Stimulated activated CD8-positive, alpha-beta memory T cell treated with anti-CD3 and anti-CD28 coated beads, Interleukin-7, amount 100 ng/mL, for 48 hours (primary cell): ENCODE measurements around the gene PAQR5.
"Not testable (repeated sequence)": the region's sequence is repeated elsewhere in the genome, so short reads cannot be mapped to it uniquely, and the experiment has no call there.

Experiments
- DNase-seq, 2 donors: peaks; one replicate each; pipeline ENCODE4 v3.0.0-alpha.2; 2020; ENCODE audit warnings: low read depth in 1 of 2; ENCODE audit errors: extremely low read depth in 1 of 2

The PAQR5 gene

DNA sequence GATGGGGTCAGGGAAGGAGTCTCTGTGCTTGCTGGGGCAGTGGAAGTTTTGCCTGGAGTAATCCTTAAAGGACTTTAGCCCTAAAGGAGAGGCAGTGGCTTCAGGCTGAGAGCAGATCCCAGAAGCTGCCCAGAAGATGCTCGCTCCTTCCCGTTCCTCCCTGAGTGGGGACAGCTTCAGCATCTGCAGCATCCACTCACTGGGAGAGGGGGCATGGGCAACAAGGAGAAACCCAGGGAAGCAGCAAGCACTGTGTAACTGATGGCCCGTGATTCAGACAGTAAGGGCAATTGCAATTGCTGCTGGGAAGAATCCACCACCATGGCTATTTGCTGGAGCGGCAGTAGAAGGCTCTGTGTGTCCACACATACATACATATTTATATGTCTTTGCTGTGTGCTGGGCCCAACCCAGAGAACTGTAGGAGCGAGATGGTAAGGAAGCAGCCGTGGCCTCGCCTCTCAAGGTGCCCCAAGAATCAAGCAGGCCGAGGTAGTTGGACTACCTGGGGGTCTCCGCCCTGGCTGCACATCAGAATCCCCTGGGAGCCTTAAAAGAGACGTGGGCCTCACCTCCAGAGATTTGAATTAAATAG is 5.8 kb upstream of the PAQR5 start:
- no peak for DNase-seq

DNA sequence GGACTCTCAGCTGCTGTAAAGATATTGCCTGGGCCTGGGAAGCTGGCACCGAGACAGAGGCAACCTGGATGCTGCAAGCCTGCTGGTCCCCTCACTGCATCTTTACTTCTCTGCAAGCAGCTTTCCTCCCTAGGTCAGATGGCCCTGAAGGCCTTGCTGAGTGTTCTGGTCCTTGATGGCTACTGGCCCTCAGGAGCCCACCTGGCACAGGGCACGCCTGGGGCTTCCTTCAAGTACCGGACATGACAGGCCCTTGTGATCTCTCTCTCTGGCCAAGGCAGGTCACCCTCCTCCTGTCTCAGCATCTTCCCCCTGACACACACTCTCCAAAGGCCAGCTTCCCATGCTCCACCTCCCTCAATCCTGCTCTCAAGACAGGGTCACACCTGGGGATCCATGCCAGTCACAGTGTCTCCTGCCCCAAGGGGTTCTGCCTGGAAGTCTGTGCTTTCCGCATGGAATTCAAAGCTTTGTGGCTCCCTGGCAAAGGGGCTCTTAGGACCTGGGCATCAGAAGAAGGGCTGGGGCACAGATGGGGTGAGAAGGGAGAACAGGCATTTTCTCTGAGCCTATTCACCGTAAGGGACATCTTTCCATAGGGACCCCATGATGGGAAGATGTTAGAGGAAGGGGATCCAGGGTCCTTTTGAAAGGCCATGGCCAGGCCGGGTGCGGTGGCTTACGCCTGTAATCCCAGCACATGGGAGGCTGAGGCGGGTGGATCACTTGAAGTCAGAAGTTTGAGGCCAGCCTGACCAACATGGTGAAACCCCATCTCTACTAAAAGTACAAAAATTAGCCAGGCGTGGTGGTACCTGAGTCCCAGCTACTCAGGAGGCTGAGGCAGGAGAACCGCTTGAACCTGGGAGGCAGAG is 4.7 kb upstream of the PAQR5 start:
- DNase-seq = no peak

DNA sequence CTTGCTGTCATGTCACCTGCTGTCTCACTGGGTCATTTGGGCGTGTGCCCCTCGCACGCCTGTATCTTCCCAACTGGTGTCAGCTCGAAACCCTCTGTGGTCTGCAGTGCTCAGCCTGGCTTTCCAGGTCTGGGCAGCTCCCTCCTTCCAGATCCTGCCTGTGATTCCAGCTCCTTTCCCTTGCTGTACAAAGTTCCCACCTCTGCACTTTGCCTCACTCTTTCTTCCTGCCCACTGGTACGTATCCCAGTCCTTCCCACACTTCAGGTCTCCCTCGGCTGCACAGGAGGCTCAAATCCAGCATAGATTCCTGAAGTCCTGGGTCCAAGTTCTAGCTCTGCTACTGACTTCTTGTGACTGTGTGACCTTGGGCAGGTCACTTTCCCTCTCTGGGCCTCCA is 2.1 kb upstream of the PAQR5 start:
- DNase-seq = no peak

DNA sequence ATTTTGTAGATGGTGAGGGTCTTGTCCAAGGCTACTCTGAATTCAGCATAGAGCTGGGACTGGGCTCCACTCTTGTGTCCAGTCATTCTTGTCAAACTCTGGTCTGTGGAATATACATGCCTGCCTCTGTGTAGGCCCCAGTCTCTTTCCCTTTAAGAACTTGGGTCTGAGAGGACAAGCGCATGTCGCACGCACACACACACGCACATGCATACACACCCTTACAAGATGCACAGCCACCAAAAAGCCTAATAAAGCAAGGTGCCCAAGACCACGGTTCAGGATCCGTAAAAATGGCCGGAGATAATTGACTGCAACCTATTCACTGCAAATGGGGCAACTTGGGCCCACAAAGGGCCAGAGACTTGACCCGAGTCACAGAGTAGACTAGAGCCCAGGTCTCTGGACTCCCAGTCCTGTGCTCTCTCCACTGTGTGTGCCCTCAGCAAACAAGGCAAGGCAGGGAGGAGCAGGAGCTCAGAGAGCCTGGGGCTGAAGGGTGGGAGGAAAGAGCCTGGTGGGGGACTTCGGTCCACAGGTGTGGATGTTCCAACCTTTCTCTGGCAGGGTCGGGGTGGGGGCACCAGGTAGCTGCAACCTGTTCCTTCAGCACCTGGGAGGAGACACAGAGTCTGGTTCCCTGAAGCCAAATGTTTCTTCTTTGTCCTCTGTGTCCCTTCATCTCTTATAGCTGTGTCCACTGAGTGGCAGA is 914 bp upstream of the PAQR5 start:
- no peak for DNase-seq

DNA sequence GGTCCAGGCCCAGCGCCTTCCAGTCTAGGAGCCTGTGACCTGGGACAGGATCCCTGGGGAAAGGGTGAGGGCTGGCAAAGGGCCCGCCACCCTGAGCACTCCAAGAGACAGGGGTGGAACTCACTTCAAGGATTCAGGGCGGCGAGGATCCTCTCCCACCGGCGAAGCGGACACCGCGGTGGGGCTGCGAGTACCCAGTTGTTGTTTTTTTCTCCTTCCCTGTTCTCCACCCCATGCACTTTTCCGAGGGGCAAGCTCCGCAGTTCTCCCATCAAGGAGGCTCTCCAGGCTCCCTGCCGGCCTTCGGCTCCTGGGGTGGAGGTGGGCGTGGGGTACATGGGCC is 387 bp upstream of the PAQR5 start:
- DNase-seq = no peak

DNA sequence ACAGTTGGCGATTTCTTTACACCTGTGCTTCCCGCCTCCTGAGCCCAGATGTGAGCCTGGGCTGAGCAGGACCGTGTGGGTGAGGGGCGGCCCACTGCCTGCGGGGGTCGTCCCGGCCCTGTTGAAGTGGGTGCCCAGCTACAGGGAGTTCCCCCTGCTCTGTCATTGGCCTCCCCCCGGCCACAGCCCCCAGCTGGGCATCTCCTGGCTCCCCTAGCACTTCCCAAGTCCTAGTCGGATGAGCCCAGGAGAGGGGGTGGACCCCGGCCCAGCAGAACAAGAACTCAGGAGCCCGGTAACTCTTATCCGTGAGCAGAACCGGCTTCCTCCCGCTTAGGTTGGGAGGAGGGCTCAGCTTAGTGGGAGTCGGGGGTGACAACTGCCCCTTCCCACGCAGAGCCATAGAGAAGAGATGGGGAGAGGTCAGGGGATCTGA is 757 bp downstream of the PAQR5 start:
- DNase-seq = no peak

DNA sequence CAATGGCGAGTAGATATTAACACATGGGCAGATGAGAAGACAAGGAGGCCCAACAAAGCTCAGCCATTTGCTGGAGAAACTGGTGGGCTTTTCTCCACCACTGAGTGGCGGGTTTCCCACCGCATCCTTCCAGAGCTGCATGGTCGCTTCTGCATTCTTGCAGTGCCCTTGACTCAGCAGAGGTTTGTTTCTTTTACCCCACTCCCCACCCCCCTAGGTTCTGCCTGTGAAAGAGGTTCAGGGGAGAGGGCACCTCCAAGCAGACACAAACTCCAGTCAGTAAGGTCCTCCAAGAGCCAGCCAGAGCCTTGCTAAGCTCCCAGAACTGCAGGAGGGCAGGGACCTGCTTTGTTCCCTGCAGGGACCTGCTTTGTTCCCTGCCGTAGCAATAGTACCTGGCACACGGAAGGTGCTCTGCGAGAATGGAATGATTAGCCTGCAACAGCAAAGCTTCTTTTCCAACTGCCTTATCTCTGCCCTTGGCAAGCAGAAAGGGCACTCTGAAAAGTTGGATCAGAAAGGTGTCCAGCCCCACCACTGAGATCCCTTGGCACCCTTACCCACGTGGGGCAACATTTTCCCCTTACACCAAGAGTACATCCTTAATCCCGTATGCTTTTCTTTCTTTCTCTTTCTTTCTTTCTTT is 1.4 kb downstream of the PAQR5 start:
- no peak for DNase-seq

DNA sequence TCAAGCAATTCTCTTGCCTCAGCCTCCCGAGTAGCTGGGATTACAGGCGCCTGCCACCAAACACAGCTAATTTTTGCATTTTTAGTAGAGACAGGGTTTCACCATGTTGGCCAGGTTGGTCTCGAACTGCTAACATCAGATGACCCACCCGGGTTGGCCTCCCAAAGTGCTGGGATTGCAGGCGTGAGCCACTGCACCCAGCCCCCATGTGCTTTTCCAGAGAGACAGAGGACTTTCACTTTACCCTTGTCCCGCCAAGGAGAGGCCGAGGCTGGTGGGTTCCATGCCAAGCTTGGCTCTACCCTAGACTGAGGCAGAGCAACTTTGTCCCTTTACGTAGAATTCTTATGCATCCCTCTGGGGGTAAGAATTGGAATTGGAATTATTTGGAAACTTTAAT is 2.4 kb downstream of the PAQR5 start:
- not testable (repeated sequence) for DNase-seq

DNA sequence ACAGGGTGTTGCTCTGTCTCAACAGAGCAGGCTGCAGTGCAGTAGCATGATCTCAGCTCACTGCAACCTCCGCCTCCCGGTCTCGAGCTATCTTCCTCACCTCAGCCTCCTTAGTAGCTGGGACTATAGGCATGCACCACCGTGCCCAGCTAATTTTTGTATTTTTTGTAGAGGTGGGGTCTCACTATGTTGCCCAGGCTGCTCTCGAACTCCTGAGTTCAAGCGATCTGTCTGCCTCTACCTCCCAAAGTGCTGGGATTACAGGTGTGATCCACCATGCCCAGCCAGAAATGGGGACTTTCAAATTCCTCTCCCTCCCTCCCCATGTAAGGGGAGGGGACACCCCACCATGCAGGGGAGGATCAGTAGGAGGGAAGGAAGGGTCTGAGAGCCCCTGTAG is 3.4 kb downstream of the PAQR5 start:
- DNase-seq = not testable (repeated sequence)

DNA sequence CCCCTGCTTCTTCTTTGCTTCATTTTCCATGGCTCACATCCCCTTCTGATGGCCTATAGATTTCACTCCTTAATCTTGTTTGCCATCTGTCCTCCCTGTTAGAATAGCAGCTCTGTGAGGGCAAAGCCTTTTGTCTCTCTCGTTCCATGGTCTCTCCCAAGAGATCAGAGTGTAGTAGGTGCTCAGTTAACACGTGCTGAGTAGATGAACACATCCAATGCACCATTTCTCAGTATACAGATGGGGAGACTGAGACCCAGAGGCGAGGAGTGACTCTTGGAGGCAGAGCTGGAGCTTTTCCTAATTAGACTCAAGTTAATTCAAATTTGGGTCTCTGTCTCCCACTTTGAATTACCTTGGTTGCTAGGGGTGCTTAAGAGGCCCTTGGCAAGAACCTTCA is 4.2 kb downstream of the PAQR5 start:
- no peak for DNase-seq

DNA sequence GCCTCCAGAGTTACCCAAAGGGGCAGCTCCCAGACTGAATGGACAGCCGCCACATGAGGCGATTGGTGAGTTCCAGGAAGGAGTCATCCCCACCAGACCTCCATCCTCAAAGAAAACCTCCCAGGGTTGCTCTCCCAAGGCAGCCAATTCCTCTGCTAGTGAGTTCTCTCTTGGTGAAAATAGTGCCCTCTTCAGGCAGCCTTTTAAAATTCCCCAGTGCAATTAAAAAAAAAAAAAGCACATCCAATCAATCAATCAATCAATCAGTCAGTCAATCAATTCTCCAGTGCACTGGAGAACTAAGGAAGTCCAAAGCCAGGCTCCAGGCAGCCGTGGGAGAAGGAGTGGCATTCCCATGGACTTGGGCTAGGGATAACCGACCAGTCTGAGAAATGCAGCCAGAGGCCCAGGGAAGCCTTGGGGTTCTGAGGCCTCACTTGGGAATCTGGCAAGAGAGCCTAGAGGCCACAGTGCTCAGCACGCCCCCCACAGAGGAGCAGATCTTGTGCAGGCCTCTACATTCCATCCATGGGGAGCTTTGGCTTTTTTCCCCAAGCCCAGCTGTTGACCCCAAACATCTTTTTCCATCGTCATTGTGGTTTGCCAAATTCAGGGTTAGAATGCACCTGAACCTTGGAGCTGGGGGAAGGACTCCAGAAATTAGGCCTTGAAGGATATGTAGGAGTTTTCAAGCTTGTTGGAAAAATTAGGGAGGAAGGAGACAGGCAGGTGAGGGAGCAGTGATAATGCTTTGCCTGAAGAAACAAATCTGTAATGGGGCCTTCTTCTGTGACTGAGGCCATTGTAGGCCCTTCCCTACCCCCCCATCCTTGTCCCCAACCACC is 4.8 kb downstream of the PAQR5 start:
- DNase-seq = no peak

DNA sequence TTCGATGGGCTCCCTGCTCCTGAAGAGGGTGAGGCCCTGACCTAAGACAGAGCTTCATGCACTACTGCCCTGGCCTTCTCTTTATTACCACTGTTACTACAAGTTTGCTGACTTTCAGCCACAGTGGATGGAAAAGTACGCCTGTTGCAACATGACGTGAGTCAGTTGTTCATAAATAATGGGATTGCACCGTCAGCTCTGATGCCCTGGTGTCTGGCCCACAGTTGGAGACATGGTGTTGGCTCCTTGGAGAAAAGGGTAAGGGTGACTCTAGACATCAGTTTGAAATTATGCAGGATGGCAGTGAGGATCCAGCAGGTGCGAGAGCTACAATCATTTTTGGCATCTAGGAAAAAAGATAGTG is 5.5 kb downstream of the PAQR5 start:
- DNase-seq = no peak

DNA sequence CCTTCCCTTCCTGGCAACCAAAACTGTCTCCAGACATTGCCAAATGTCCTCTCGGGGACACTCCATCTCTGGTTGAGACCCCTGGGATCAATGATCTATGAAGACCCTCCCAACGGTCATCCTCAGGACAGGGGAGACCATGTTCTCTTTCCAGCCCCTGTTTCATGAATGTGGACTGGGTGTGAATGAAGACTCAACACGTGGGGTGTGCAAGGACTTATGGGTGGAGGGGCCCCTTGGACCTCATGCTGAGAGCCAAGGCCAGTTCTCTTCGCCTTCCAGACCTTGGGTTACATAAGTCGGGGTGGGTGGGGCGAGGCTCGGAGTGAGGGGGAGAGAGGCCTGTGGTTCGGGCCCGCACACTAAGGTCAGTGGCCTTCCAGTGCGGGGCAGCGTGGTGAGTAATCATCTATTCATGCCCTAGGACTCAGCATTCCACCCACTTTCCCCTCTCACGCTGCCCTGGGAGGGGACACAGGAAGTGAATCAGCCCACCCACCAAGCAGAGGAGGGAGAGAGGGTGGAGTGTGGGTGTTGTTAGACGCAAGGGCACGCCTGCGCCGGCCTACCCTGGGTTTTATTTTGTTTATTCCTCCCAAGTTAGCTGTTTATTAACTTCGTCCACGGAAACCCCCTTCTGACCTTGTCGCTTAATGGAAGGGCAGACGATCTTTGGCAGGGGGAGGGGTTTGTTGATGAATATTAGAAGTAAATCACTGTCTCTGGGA is 6.7 kb downstream of the PAQR5 start:
- DNase-seq = no peak

DNA sequence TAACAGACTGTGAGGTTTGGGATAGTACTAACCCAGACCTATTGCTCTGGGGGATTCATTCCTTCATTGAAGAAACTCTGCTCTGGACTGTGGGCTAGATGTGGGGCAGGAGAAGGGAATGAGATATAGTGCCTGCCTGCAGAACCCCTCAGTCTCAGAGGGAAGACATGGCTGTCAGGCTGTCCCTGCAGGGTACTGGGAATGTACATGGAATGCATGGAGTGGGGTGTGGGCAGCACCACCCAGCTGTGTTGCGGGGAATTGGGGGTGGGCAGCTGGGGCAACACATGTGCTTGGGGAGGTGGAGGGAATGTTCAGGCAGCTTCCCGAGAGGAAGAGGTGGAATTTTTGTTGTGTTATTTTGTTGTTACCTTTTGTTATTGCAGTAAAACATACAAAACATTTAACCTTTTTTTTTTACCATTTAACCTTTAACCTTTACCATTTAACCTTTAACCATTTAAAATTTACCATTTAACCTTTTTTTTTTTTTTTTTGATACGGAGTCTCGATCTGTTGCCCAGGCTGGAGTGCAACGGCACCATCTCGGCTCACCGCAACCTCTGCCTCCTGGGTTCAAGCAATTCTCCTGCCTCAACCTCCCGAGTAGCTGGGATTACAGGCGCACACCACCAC is 7.3 kb downstream of the PAQR5 start:
- DNase-seq = no peak

DNA sequence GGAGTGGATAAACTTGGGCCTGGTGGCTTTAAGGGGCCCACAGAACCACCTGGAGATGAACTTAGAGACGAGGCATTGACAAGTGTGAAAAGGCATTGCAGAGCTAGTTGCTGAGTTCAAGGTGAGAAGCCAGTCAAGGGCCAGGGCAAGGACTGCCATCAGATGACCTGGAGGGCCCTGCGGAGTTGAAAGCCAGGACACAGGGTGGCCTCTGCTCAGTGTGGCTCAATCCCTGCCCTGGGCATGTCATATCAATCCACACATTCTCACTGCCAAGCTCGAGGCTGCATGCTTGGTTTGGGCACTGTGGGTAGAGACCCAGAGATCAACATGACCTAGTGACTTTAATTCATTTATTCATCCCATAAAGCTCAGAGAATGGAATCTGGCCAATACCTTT is 9.2 kb downstream of the PAQR5 start:
- DNase-seq = no peak

DNA sequence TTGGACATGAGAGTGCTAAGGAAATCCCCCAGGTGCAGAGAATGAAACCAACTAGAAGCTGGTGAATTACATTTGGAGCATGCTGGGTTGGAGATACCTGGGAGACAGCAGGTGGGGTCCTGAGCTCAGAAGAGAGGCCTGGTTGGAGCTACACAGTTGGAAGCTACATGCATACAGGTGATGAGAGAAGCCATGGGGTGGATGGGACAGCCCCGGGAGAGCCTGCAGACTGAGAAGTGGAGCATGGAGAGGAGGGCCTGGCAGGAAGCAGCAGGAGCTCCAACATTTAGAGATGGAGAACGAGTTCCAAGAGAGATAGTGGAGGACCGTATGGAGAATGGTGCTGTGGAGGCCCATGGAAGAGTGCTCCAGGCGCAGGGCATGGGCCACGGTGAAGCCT is 10.2 kb downstream of the PAQR5 start:
- no peak for DNase-seq

DNA sequence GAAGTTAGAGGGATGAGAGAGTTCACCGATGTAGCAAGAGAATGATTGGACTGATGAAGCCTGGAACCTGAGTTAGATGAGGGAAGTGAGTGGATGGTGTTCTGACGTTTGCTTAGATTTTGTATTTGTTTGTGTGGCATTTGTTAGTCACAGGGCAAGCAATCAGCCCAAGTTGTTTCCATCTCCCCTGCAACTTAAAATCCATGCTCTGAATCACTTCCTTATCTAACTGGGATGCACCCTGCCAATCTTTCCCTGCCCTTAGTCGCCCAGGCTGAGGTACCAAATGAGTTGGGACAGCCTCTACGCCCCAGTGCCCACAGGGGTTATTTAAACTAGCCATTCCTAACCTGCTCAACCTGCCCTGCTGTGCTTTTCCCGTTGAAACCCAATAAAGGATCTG is 12.6 kb downstream of the PAQR5 start:
- no peak for DNase-seq

DNA sequence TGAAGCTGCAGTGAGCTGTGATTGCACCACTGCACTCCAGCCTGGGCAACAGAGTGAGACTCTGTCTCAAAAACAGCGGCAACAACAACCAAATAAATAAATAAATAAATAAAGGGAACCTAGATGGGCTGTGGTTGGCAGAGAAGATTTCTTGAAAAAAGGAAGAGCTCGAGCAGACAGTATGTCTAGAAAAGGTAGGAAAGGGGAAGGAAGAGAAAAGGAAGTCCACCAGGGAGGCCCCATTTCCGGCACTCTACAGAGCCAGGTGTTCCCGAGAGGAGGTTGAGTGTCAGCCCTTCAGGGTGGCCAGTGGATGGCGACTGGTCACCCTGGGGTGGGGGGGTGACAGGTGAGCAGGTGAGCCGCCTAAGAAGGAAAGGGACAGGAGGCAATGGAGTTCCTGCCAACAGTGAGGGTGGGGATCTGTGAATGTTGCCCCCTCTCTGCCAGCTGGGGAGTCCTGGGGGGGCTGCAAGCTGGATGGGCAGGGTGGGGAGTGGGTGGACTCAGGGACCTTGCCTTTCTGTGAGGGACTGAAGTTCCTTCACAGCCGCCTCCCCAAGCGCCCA is 14.8 kb downstream of the PAQR5 start:
- DNase-seq = no peak

DNA sequence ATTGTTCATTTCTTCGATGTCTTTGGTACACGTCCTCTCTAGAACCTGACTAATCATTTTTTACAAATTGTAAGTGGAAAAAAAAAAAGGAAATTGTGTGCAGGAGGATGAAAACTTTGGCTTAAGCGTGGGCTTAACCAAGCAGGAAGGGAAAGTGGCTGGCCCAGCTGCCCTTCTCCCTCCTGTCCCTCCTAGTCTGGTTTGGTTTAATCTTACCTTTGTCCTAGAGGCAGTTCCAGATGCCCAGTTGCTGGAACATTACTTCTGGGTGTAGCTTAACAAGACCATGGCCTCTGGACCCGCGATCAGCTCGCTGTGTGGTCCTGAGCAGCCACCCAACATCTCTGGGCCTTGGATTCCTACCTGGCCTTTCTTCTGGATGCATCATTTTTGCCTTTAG is 15.4 kb downstream of the PAQR5 start:
- DNase-seq = no peak
